HG03558 (cell line): Measurements from ENCODE around the gene GGCX.
"Not testable (repeated sequence)": the region's sequence is repeated elsewhere in the genome, so short reads cannot be mapped to it uniquely, and the experiment has no call there.

ENCODE experiments used
- ATAC-seq: cut with Tn5 transposase; IDR thresholded peaks from one replicate; pipeline ENCODE4 v1.9.1; 2021; ENCODE audit warnings: moderate number of reproducible peaks; ENCODE audit not compliant: unreplicated experiment; ENCODE audit errors: extremely low read depth

Gene GGCX

GRCh38 chr2:85595301-85596025 lies 34.2 kb upstream of the GGCX start, which contains the start of gene RNF181:
Gene RNF181 (plus strand): TSS chr2:85595745. CDS start chr2:85595764, 19 bp downstream.
- peak; percentile 97 for ATAC-seq

- no peak for ATAC-seq
These were observed 33.5 kb upstream of the GGCX start for GRCh38 chr2:85594715-85595300.

GRCh38 chr2:85593023-85593422 lies 31.7 kb upstream of the GGCX start:
- ATAC-seq, result no peak

GRCh38 chr2:85592299-85592698 lies 31.0 kb upstream of the GGCX start:
- ATAC-seq, result not testable (repeated sequence)

GRCh38 chr2:85591563-85591962 lies 30.3 kb upstream of the GGCX start:
- ATAC-seq, result no peak

- no peak for ATAC-seq
These were observed 29.7 kb upstream of the GGCX start for GRCh38 chr2:85590950-85591349.

GRCh38 chr2:85589982-85590791 lies 28.9 kb upstream of the GGCX start:
- ATAC-seq, result no peak

- ATAC-seq, result no peak
These were observed 27.9 kb upstream of the GGCX start for GRCh38 chr2:85589181-85589580.

- no peak for ATAC-seq
These were observed 27.4 kb upstream of the GGCX start for GRCh38 chr2:85588645-85589044.

GRCh38 chr2:85588236-85588635 lies 26.9 kb upstream of the GGCX start:
- ATAC-seq, result no peak

GRCh38 chr2:85585781-85586105 lies 24.4 kb upstream of the GGCX start:
- no peak for ATAC-seq

GRCh38 chr2:85584857-85585780 lies 23.8 kb upstream of the GGCX start:
- ATAC-seq, result no peak

- ATAC-seq, result peak; percentile 44
These were observed 23.1 kb upstream of the GGCX start, which contains the start of gene VAMP5 for GRCh38 chr2:85584354-85584856. Gene VAMP5 (plus strand): TSS chr2:85584431. CDS start chr2:85584491, 60 bp downstream.

GRCh38 chr2:85583667-85584353 lies 22.5 kb upstream of the GGCX start:
- ATAC-seq, result no peak

- no peak for ATAC-seq
These were observed 21.2 kb upstream of the GGCX start for GRCh38 chr2:85582492-85582891.

- no peak for ATAC-seq
These were observed 18.9 kb upstream of the GGCX start for GRCh38 chr2:85580206-85580605.

- ATAC-seq, result no peak
These were observed 18.1 kb upstream of the GGCX start for GRCh38 chr2:85579266-85579935.

- no peak for ATAC-seq
These were observed 17.2 kb upstream of the GGCX start for GRCh38 chr2:85578243-85579180.
